ENCODE results near the gene PLEKHM3.
"Not testable (repeated sequence)": the region's sequence is repeated elsewhere in the genome, so short reads cannot be mapped to it uniquely, and the experiment has no call there.

PLEKHM3 gene

GRCh38 chr2:207950063-207950760 lies 75.1 kb downstream of the PLEKHM3 start:
- DNase-seq (ENCODE audit: low read depth in 2 of 2), result no peak

- DNase-seq (ENCODE audit: low read depth in 2 of 2), result not testable (repeated sequence)
These were observed 76.1 kb downstream of the PLEKHM3 start for GRCh38 chr2:207949245-207949644.

- DNase-seq (ENCODE audit: low read depth in 2 of 2), result no peak
These were observed 80.2 kb downstream of the PLEKHM3 start for GRCh38 chr2:207944979-207945600.

- DNase-seq (ENCODE audit: low read depth in 2 of 2), result no peak
These were observed 81.0 kb downstream of the PLEKHM3 start for GRCh38 chr2:207944334-207944733.

GRCh38 chr2:207939342-207940108 lies 85.8 kb downstream of the PLEKHM3 start:
- DNase-seq (ENCODE audit: low read depth in 2 of 2), result no peak

GRCh38 chr2:207938886-207939285 lies 86.4 kb downstream of the PLEKHM3 start:
- no peak for DNase-seq (ENCODE audit: low read depth in 2 of 2)

- DNase-seq (ENCODE audit: low read depth in 2 of 2), result no peak
These were observed 86.9 kb downstream of the PLEKHM3 start for GRCh38 chr2:207938415-207938814.

- DNase-seq (ENCODE audit: low read depth in 2 of 2), result no peak
These were observed 87.5 kb downstream of the PLEKHM3 start for GRCh38 chr2:207937823-207938222.

- no peak for DNase-seq (ENCODE audit: low read depth in 2 of 2)
These were observed 88.1 kb downstream of the PLEKHM3 start for GRCh38 chr2:207937253-207937652.

- no peak for DNase-seq (ENCODE audit: low read depth in 2 of 2)
These were observed 88.9 kb downstream of the PLEKHM3 start for GRCh38 chr2:207936380-207936779.

GRCh38 chr2:207935991-207936370 lies 89.3 kb downstream of the PLEKHM3 start:
- DNase-seq (ENCODE audit: low read depth in 2 of 2), result no peak

- DNase-seq (ENCODE audit: low read depth in 2 of 2), result no peak
These were observed 90.0 kb downstream of the PLEKHM3 start for GRCh38 chr2:207935121-207935990.

GRCh38 chr2:207934720-207935119 lies 90.6 kb downstream of the PLEKHM3 start:
- no peak for DNase-seq (ENCODE audit: low read depth in 2 of 2)

GRCh38 chr2:207933396-207934065 lies 91.8 kb downstream of the PLEKHM3 start:
- no peak for DNase-seq (ENCODE audit: low read depth in 2 of 2)

- DNase-seq (ENCODE audit: low read depth in 2 of 2), result no peak
These were observed 93.2 kb downstream of the PLEKHM3 start for GRCh38 chr2:207932106-207932505.

- DNase-seq (ENCODE audit: low read depth in 2 of 2), result no peak
These were observed 94.6 kb downstream of the PLEKHM3 start for GRCh38 chr2:207930747-207931146.

- DNase-seq (ENCODE audit: low read depth in 2 of 2), result no peak
These were observed 95.4 kb downstream of the PLEKHM3 start for GRCh38 chr2:207929923-207930322.

- DNase-seq (ENCODE audit: low read depth in 2 of 2), result no peak
These were observed 97.2 kb downstream of the PLEKHM3 start for GRCh38 chr2:207928079-207928478.

- DNase-seq (ENCODE audit: low read depth in 2 of 2), result no peak
These were observed 98.4 kb downstream of the PLEKHM3 start for GRCh38 chr2:207926989-207927300.

- DNase-seq (ENCODE audit: low read depth in 2 of 2), result no peak
These were observed 99.0 kb downstream of the PLEKHM3 start for GRCh38 chr2:207926133-207926988.

- DNase-seq (ENCODE audit: low read depth in 2 of 2), result no peak
These were observed 99.7 kb downstream of the PLEKHM3 start for GRCh38 chr2:207925601-207926000.
